ENCODE results near the gene NSMF. TPM values are rescaled to one million over a fixed set of nuclear protein-coding genes. Genes with fewer than 3 reads are reported as not detected.

The NSMF gene
- polyA plus RNA-seq, 1 of the 3 experiments (the other 2 are of a cell fraction): 58.8 TPM

GRCh38 chr9:137491735-137492432 lies 32.8 kb upstream of the NSMF start (continued):
- TF ChIP-seq RAD21 (IDR thresholded peaks at IDR 0.05; ENCODE audit: low read length): no peak
- TF ChIP-seq CHD2 (IDR thresholded peaks at IDR 0.05; ENCODE audit: low read length, partially characterized antibody): no peak
- TF ChIP-seq SMC3 (IDR thresholded peaks at IDR 0.05; ENCODE audit: low read depth, low read length): no peak
- TF ChIP-seq GABPA (IDR thresholded peaks at IDR 0.05; ENCODE audit: low read depth): no peak

GRCh38 chr9:137490532-137491186 lies 31.5 kb upstream of the NSMF start:
- POLR2A ChIA-PET: no interaction called here
- H3K27me3 ChIP-seq (ENCODE audit: insufficient read depth): no peaks in the 10 kb centered on the region
- 83% methylated on average over 9 of the region's 9 CpGs for WGBS (ENCODE audit: low lambda C conversion rate)
- TF ChIP-seq ZBTB33 (IDR thresholded peaks at IDR 0.05; ENCODE audit: borderline replicate concordance, low read depth) (no peak), SIN3A (IDR thresholded peaks at IDR 0.05; ENCODE audit: borderline replicate concordance, low read depth, low read length) (no peak), MEF2A (IDR thresholded peaks at IDR 0.05; ENCODE audit: borderline replicate concordance, low read depth) (no peak), PBX3 (IDR thresholded peaks at IDR 0.05) (no peak), RFX5 (IDR thresholded peaks at IDR 0.05; ENCODE audit: low read length) (no peak), POLR2AphosphoS5 (IDR thresholded peaks at IDR 0.05; ENCODE audit: low read depth, low read length) (no peak), NRF1 (IDR thresholded peaks at IDR 0.05; ENCODE audit: low read depth, low read length) (no peak), TAF1 (IDR thresholded peaks at IDR 0.05; ENCODE audit: borderline replicate concordance, low read depth, low read length) (no peak), USF2 (IDR thresholded peaks at IDR 0.05; ENCODE audit: borderline replicate concordance, low read depth, low read length) (no peak), TEAD4 (IDR thresholded peaks at IDR 0.05; ENCODE audit: borderline replicate concordance, insufficient read depth) (no peak), USF1 (IDR thresholded peaks at IDR 0.05; ENCODE audit: borderline replicate concordance, low read depth) (no peak), EP300 (IDR thresholded peaks at IDR 0.05; ENCODE audit: borderline replicate concordance in 1 of 2, low read depth in 1 of 2, low read length in 1 of 2) (no peak)
- TF ChIP-seq, protein P1, sequence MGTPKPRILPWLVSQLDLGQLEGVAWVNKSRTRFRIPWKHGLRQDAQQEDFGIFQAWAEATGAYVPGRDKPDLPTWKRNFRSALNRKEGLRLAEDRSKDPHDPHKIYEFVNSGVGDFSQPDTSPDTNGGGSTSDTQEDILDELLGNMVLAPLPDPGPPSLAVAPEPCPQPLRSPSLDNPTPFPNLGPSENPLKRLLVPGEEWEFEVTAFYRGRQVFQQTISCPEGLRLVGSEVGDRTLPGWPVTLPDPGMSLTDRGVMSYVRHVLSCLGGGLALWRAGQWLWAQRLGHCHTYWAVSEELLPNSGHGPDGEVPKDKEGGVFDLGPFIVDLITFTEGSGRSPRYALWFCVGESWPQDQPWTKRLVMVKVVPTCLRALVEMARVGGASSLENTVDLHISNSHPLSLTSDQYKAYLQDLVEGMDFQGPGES (IDR thresholded peaks at IDR 0.05; ENCODE audit: low read depth, low read length): no peak
- TF ChIP-seq, protein P2, sequence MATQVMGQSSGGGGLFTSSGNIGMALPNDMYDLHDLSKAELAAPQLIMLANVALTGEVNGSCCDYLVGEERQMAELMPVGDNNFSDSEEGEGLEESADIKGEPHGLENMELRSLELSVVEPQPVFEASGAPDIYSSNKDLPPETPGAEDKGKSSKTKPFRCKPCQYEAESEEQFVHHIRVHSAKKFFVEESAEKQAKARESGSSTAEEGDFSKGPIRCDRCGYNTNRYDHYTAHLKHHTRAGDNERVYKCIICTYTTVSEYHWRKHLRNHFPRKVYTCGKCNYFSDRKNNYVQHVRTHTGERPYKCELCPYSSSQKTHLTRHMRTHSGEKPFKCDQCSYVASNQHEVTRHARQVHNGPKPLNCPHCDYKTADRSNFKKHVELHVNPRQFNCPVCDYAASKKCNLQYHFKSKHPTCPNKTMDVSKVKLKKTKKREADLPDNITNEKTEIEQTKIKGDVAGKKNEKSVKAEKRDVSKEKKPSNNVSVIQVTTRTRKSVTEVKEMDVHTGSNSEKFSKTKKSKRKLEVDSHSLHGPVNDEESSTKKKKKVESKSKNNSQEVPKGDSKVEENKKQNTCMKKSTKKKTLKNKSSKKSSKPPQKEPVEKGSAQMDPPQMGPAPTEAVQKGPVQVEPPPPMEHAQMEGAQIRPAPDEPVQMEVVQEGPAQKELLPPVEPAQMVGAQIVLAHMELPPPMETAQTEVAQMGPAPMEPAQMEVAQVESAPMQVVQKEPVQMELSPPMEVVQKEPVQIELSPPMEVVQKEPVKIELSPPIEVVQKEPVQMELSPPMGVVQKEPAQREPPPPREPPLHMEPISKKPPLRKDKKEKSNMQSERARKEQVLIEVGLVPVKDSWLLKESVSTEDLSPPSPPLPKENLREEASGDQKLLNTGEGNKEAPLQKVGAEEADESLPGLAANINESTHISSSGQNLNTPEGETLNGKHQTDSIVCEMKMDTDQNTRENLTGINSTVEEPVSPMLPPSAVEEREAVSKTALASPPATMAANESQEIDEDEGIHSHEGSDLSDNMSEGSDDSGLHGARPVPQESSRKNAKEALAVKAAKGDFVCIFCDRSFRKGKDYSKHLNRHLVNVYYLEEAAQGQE (IDR thresholded peaks at IDR 0.05; ENCODE audit: low read depth, low read length): no peak

More at GRCh38 chr9:137490532-137491186, 31.5 kb upstream of the NSMF start:
- Histone ChIP-seq H2AFZ (ENCODE audit: low read depth) (no peak overlapping the region), H3K9ac (no peak overlapping the region), H3K36me3 (replicated peaks in 1 of 2; ENCODE audit: control insufficient read depth in 1 of 2, insufficient read depth in 2 of 2, low read length in 1 of 2) (no peaks in the 10 kb centered on the region), H3K79me2 (ENCODE audit: insufficient read depth) (no peaks in the 10 kb centered on the region), H3K4me3 (ENCODE audit: low read depth in 2 of 2, low read length in 1 of 2) (no peak overlapping the region), H4K20me1 (ENCODE audit: insufficient read depth) (no peaks in the 10 kb centered on the region), H3K27ac (ENCODE audit: low read depth in 2 of 2, low read length in 1 of 2) (no peak overlapping the region), H3F3A (replicated peaks; ENCODE audit: insufficient read depth) (no peaks in the 10 kb centered on the region), H3K9me2 (no peaks in the 10 kb centered on the region), H3K9me3 (no peaks in the 10 kb centered on the region), H3K4me2 (no peak overlapping the region), H3K4me1 (ENCODE audit: control insufficient read depth in 1 of 2, insufficient read depth in 2 of 2, low read depth in 1 of 2, low read length in 1 of 2) (peaks cover 0 to 15% of the 10 kb centered on the region in 2 experiments; a peak in 1 of 4 replicates)
- DNase-seq: no peak
- CTCF ChIA-PET: no interaction called here
